NCI-H446 (cell line): ENCODE results near the gene ECE1.

Experiments
- DNase-seq, 2 experiments: peaks; one replicate each; lab custom pipeline; 2025; lab: John Stamatoyannopoulos, UW

ECE1 gene

DNA sequence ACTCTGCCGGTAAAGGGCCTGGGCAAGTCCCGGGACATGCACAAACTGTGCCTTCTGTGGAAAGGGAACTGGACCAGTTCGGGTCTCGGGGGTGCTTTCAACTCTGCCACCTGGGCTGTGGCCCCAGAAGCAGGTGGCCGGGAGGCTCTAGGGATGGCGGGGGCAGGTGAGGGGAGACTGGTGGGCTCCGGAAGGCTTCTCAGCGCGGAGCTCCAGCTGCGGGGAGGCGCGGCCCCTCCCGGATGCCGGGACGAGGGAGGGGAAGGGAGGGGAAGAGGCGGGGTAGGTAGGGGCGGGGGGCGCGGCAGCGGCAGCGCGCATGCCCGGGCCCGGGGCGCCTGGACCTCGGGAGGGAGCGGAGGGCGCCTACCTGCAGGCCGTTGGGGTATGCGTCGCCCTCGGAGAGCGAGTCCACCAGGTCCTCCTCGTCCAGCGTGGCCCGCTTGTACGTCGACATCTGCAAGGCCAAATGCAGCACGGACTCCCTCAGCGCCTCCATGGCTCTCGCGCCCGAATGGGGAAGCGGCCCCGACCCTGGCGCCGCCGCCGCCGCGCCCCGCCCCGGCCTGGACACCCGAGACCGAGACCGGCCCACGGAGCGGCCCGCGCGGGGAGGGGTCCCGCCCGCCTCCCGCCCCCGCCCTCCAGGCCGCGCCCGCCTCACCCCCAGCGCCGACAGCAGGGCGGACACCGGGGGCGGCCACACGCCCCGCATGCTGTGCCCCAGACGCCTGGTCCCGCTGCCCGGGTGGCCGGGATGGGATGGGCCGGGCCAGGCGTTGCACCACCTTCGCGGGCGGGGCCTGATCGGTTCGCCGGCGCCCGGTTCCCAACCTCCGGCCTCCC, at the start of gene ECE1:
TSS of gene ECE1 (minus strand) at position 764 of the 846 bp plus-strand sequence. CDS start at position 715, 49 bp downstream.
- DNase-seq = no peak

GRCh38 chr1:21339356-21340229, 49.3 kb upstream of the ECE1 start:
- no peak for DNase-seq

- peak; percentile 28 to 63 for DNase-seq
Measured at GRCh38 chr1:21338573-21339355, 48.5 kb upstream of the ECE1 start.

- no peak for DNase-seq
Measured at GRCh38 chr1:21337928-21338572, 47.8 kb upstream of the ECE1 start.

DNA sequence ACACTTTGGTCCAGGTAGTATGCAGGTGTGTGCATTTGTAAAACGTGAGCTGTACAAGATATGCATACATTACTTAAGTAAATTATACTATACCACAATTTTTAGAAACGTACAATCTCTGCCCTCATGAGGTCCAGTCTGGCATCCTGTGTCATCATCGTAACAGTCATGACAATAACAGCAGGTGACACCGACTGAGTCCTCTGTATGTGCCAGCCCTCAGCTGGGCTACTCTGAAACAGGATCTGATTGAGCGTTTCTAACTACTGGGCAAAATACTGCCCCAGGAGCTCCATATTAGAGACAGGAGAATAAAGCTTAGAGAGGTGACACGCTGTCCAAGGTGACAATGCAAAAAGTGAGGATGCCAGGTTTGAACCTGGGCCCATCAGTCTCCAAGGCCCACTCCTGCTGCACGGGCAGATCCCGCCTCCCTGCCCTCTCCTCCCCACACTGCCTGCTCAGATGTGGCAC, 47.2 kb upstream of the ECE1 start:
- no peak for DNase-seq

DNA sequence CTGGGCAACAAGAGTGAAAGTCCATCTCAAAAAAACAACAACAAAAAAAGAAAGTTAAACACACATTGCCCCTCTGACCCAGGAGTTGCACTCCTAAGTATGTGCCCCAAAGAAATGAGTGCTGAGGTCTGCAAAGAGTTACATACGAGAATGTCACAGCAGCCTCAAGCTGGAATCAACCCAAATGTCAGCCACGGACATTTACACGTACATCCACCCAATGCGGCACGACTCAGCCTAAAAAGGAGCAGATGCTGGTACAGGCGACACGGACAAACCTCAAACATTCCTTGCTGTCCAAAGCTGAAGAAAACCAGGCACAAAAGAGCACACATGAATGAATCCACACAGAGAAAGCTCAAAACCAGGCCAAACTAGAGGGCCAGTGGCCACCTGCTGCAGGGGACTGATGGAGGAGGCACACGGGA, 46.8 kb upstream of the ECE1 start:
- DNase-seq = no peak

GRCh38 chr1:21335750-21336224, 45.5 kb upstream of the ECE1 start:
- peak; percentile 55 to 87 for DNase-seq

- DNase-seq = no peak
Measured at GRCh38 chr1:21335088-21335691, 44.9 kb upstream of the ECE1 start.

GRCh38 chr1:21334214-21335087, 44.2 kb upstream of the ECE1 start:
- DNase-seq = peak in 1 of 2 experiments; percentile 22

- no peak for DNase-seq
Measured at GRCh38 chr1:21333824-21334213, 43.6 kb upstream of the ECE1 start.

GRCh38 chr1:21332554-21333311, 42.5 kb upstream of the ECE1 start:
- no peak for DNase-seq

GRCh38 chr1:21331752-21332478, 41.7 kb upstream of the ECE1 start:
- no peak for DNase-seq

DNA sequence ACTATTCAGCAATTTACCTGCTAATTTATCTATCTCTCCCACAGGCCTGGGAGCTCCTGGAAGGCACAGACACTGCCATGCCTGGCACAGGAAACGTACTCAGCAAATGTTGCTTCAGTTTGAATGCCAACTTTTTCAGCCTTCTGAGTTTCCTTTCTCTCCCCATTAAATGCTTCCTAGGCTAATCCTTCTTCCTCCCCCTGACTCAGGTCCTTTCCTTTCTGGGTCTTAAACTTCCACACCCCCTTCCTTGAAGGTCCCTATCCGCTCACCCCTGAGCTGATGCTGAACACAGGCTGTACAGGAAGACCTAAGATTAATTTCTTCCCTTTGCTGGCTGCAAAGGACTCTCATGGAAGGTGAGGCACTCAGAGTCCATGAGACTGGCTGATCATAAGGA, 40.3 kb upstream of the ECE1 start:
- no peak for DNase-seq

DNA sequence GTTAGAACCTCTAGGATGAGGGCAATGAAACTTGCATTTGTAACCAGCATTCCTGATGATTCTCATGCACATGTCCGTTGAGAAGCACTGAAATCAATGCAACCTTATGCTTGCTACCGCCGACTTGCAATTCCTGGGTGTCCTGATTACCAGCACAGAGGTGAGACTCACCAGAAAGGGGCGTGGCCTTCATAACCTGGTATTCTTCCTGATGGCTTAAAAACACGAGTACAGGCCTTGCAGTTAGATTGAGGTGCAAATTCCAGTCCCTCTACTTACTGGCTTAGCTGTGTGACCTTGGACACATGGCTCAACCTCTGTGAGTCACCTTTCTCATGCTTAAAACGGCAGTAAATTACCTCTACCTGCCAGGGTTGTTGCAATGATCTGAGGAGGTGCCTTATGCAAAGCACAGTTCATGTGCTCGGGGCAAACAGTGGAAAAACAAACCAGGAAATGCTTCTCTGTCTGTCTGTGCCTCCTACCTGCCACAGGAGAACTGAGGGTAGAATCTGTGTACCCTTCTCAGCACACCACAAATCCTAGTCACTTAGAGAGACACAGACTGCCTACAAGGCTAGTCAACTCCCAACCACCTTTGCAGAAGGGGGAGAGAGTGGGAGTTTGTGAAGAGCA, 39.1 kb upstream of the ECE1 start:
- no peak for DNase-seq

DNA sequence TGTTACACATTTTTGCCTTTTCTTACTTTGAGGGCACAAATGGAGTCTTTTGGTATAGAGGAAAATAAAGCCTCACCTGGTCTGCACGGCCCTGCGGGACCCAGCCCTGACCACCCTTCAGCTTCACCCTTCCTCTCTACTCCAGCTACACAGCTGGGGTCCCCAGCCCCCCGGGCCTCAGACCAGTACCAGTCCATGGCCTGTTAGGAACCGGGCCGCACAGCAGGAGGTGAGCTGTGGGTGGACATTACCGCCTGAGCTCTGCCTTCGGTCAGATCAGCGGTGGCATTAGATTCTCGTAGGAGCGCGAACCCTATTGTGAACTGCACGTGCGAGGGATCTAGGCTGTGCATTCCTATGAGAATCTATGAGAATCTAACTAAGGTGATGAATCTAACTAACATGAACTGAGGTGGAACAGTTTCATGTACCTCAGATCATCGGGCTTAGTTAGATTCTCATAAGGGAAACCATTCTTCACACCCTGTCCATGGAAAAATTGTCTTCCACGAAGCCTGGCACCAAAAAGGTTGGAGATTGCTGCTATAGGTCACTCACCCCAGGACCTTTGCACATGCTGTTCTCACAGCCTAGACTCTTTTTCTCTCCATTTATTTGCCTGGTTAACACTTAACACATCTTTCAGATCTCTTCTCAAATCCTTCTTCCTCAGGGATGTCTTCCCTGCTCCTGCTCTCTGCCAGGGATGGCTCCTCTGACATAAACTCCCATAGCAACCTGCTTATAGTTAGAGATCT, 37.5 kb upstream of the ECE1 start:
- DNase-seq = no peak

GRCh38 chr1:21326861-21327344, 36.6 kb upstream of the ECE1 start:
- peak; percentile 19 to 72 for DNase-seq
